Neural cell (in vitro differentiated cells): Measurements from ENCODE around the gene IMPDH2. TPM values are rescaled to one million over a fixed set of nuclear protein-coding genes. Genes with fewer than 3 reads are reported as not detected.

Experiments
- H2AFZ ChIP-seq: fragments of 200-600, 300-800 bp; sonication (generic), shearing (Covaris generic); 2 replicates; pipeline ENCODE4 v1.6.0; 2014; ENCODE audit warnings: low read depth, mild to moderate bottlenecking, antibody characterized with exemption, low read length, moderate library complexity
- H3F3A ChIP-seq: fragments of 200-600 bp; shearing (Covaris generic); 2 replicates; pipeline ENCODE4 v1.6.1; 2016; ENCODE audit warnings: mild to moderate bottlenecking, moderate library complexity, mixed read lengths, antibody characterized with exemption, low read length; ENCODE audit not compliant: insufficient read depth, poor library complexity, severe bottlenecking
- H3K27ac ChIP-seq: fragments of 200-600, 300-800 bp; sonication (generic), shearing (Covaris generic); 2 replicates; pipeline ENCODE4 v1.5.1; 2014; ENCODE audit warnings: mild to moderate bottlenecking, low read length, moderate library complexity
- H3K27me3 ChIP-seq: fragments of 300-800, 200-600 bp; sonication (generic), shearing (Covaris generic); 2 replicates; pipeline ENCODE4 v1.6.0; 2014; ENCODE audit warnings: mild to moderate bottlenecking, low read depth, low read length, moderate library complexity; ENCODE audit not compliant: insufficient read depth
- H3K36me3 ChIP-seq: fragments of 300-800, 200-600 bp; sonication (generic), shearing (Covaris generic); 2 replicates; pipeline ENCODE4 v1.5.1; 2014; ENCODE audit warnings: mild to moderate bottlenecking, antibody characterized with exemption, low read length, moderate library complexity; ENCODE audit not compliant: insufficient read depth
- H3K4me2 ChIP-seq: fragments of 300-800, 200-600 bp; sonication (generic), shearing (Covaris generic); 2 replicates; pipeline ENCODE4 v1.6.0; 2014; ENCODE audit warnings: mild to moderate bottlenecking, low read length
- H3K4me3 ChIP-seq: fragments of 300-800, 200-600 bp; sonication (generic), shearing (Covaris generic); 2 replicates; pipeline ENCODE4 v1.5.1; 2014; ENCODE audit warnings: mild to moderate bottlenecking, low read length, moderate library complexity
- H3K79me2 ChIP-seq: fragments of 200-600 bp; shearing (Covaris generic); replicated peaks from 2 replicates; pipeline ENCODE4 v1.6.0; 2014; ENCODE audit warnings: mild to moderate bottlenecking, low read length, moderate library complexity; ENCODE audit not compliant: insufficient read depth
- H3K9ac ChIP-seq: fragments of 300-800, 200-600 bp; sonication (generic), shearing (Covaris generic); 2 replicates; pipeline ENCODE4 v1.6.1; 2016; ENCODE audit warnings: mild to moderate bottlenecking, low read length, mixed read lengths
- H3K9me2 ChIP-seq: fragments of 200-600 bp; shearing (Covaris generic); 2 replicates; pipeline ENCODE4 v1.6.1; 2016; ENCODE audit warnings: mild to moderate bottlenecking, low read length, mixed read lengths; ENCODE audit not compliant: insufficient read depth
- H3K9me3 ChIP-seq: fragments of 200-600, 300-800 bp; sonication (generic), shearing (Covaris generic); 2 replicates; pipeline ENCODE4 v1.6.1; 2016; ENCODE audit warnings: mild to moderate bottlenecking, mixed run types, low read length, moderate library complexity, mixed read lengths
- H4K20me1 ChIP-seq: fragments of 200-600 bp; shearing (Covaris generic); 2 replicates; pipeline ENCODE4 v1.6.1; 2016; ENCODE audit warnings: mild to moderate bottlenecking, mixed run types; ENCODE audit not compliant: insufficient read depth
- CTCF ChIP-seq: fragments of 450-650 bp; IDR thresholded peaks from 2 replicates; pipeline ENCODE4 v1.5.1; 2014; ENCODE audit warnings: antibody characterized with exemption, mild to moderate bottlenecking, moderate library complexity; ENCODE audit not compliant: poor library complexity, severe bottlenecking
- EP300 ChIP-seq: fragments of 450-650 bp; conservative IDR thresholded peaks from 2 replicates; pipeline ENCODE4 v1.6.1; 2014; ENCODE audit warnings: antibody characterized with exemption, mild to moderate bottlenecking, moderate library complexity; ENCODE audit not compliant: poor library complexity, severe bottlenecking
- EZH2 ChIP-seq: fragments of 200-600, 300-800 bp; shearing (Covaris generic), sonication (generic); IDR thresholded peaks from 2 replicates; pipeline ENCODE4 v1.6.1; 2014; ENCODE audit warnings: antibody characterized with exemption, low read length, borderline replicate concordance, mild to moderate bottlenecking; ENCODE audit not compliant: insufficient read depth, poor library complexity, severe bottlenecking
- MXI1 ChIP-seq: fragments of 450-650 bp; conservative IDR thresholded peaks from 2 replicates; pipeline ENCODE4 v1.6.1; 2014; ENCODE audit warnings: antibody characterized with exemption, mild to moderate bottlenecking; ENCODE audit not compliant: poor library complexity, severe bottlenecking
- POLR2AphosphoS5 ChIP-seq: IDR thresholded peaks from 2 replicates; pipeline ENCODE4 v1.6.1; 2012
- RAD21 ChIP-seq: fragments of 450-650 bp; conservative IDR thresholded peaks from 2 replicates; pipeline ENCODE4 v1.6.1; 2014; ENCODE audit warnings: antibody characterized with exemption, mild to moderate bottlenecking, moderate library complexity
- REST ChIP-seq: IDR thresholded peaks from 2 replicates; pipeline ENCODE4 v1.6.1; 2012; ENCODE audit warnings: borderline replicate concordance
- TAF1 ChIP-seq: IDR thresholded peaks from 2 replicates; pipeline ENCODE4 v1.6.1; 2012; ENCODE audit warnings: low read depth
- polyA plus RNA-seq: library from polyadenylated mRNA; depleted of rRNA; stranded (reverse); fragments of >200 nt; gene quantifications from 2 replicates; pipeline ENCODE4 v1.2.3, GENCODE V29; 2014

The IMPDH2 gene
- polyA plus RNA-seq, 1 donor from 2014 or later = 137 TPM

- peaks cover 3% of the 10 kb centered on the region for H3K36me3 ChIP-seq
- H2AFZ ChIP-seq = no peak overlapping the region
- no peak overlapping the region for H3K4me2 ChIP-seq
- H4K20me1 ChIP-seq = no peaks in the 10 kb centered on the region
- TF ChIP-seq TAF1 = no peak
- H3K4me3 ChIP-seq = no peak overlapping the region
- no peaks in the 10 kb centered on the region for H3K9me2 ChIP-seq
- no peak overlapping the region for H3K9ac ChIP-seq
- no peaks in the 10 kb centered on the region for H3K27me3 ChIP-seq
- no peaks in the 10 kb centered on the region for H3F3A ChIP-seq
- H3K27ac ChIP-seq = no peak overlapping the region
- H3K79me2 ChIP-seq = peaks cover 23% of the 10 kb centered on the region
- no peaks in the 10 kb centered on the region for H3K9me3 ChIP-seq
Measured at GRCh38 chr3:49076116-49076515, 46.9 kb upstream of the IMPDH2 start.

- H3K27ac ChIP-seq = no peak overlapping the region
- H3K36me3 ChIP-seq = no peaks in the 10 kb centered on the region
- H4K20me1 ChIP-seq = no peaks in the 10 kb centered on the region
- no peak overlapping the region for H3K4me3 ChIP-seq
- no peaks in the 10 kb centered on the region for H3K79me2 ChIP-seq
- no peaks in the 10 kb centered on the region for H3K9me2 ChIP-seq
- no peaks in the 10 kb centered on the region for H3K9me3 ChIP-seq
- H2AFZ ChIP-seq = no peak overlapping the region
- no peaks in the 10 kb centered on the region for H3F3A ChIP-seq
- H3K9ac ChIP-seq = no peak overlapping the region
- H3K27me3 ChIP-seq = no peaks in the 10 kb centered on the region
- no peak overlapping the region for H3K4me2 ChIP-seq
- no peak for TF ChIP-seq POLR2AphosphoS5
- TF ChIP-seq EZH2 = no peak
- TF ChIP-seq EP300 = no peak
- TF ChIP-seq RAD21 = no peak
- TF ChIP-seq CTCF = no peak
- TF ChIP-seq TAF1 = no peak
- TF ChIP-seq MXI1 = no peak
- no peak for TF ChIP-seq REST
Measured at GRCh38 chr3:49058011-49058410, 28.8 kb upstream of the IMPDH2 start.

GRCh38 chr3:49057268-49057667 is 28.1 kb upstream of the IMPDH2 start:
- no peaks in the 10 kb centered on the region for H3K36me3 ChIP-seq

More at GRCh38 chr3:49057268-49057667, 28.1 kb upstream of the IMPDH2 start:
- H3K79me2 ChIP-seq = no peaks in the 10 kb centered on the region
- no peak overlapping the region for H3K9ac ChIP-seq
- H3K27ac ChIP-seq = no peak overlapping the region
- no peaks in the 10 kb centered on the region for H4K20me1 ChIP-seq
- H3K27me3 ChIP-seq = no peaks in the 10 kb centered on the region
- H3K9me2 ChIP-seq = no peaks in the 10 kb centered on the region
- H3K9me3 ChIP-seq = no peaks in the 10 kb centered on the region
- no peak overlapping the region for H3K4me3 ChIP-seq
- no peak overlapping the region for H2AFZ ChIP-seq
- no peak overlapping the region for H3K4me2 ChIP-seq
- TF ChIP-seq REST (no peak), CTCF (no peak), EP300 (no peak), MXI1 (no peak), POLR2AphosphoS5 (no peak)
- no peaks in the 10 kb centered on the region for H3F3A ChIP-seq
